Panc1 (cell line): ENCODE data around the gene PDE1C. TPM values are rescaled to one million over a fixed set of nuclear protein-coding genes. Genes with fewer than 3 reads are reported as not detected.

Source experiments
- ATAC-seq: fragments of 200-7000 bp; cut with Tn5 transposase; 2 replicates; pipeline ENCODE4 v1.9.1; 2020; ENCODE audit warnings: mild to moderate bottlenecking, moderate library complexity
- BruUV-seq: library from RNA; stranded (reverse); fragments of 400-500 nt; replicated peaks from 2 replicates; lab custom pipeline; 2021; lab: Mats Ljungman, UMichigan
- CTCF ChIA-PET: fragments of 300-600 bp; sonication (Branson Sonifier 250); formaldehyde crosslinking; loops from one replicate; lab custom pipeline; 2022; ENCODE audit warnings: antibody characterized with exemption; lab: Charles Lee
- POLR2A ChIA-PET: fragments of 300-600 bp; sonication (Branson Sonifier 250); formaldehyde crosslinking; loops from one replicate; lab custom pipeline; 2022; ENCODE audit warnings: antibody characterized with exemption; lab: Charles Lee
- DNase-seq: peaks from one replicate; pipeline ENCODE4 v3.0.0-alpha.2; 2010; ENCODE audit warnings: low read depth, low spot score
- H3K27ac ChIP-seq: 2 replicates; pipeline ENCODE4 v1.5.1; 2011; ENCODE audit warnings: mild to moderate bottlenecking, low read length, inconsistent platforms
- H3K27me3 ChIP-seq: fragments of 200-500 bp; sonication (Bioruptor generic); 2 replicates; pipeline ENCODE4 v1.6.0; 2014; ENCODE audit warnings: low read length, inconsistent platforms; ENCODE audit not compliant: control insufficient read depth, insufficient read depth
- H3K36me3 ChIP-seq: fragments of 200-500 bp; sonication (Bioruptor generic); 2 replicates; pipeline ENCODE4 v1.5.1; 2014; ENCODE audit warnings: inconsistent platforms, mild to moderate bottlenecking, low read length, moderate library complexity; ENCODE audit not compliant: control insufficient read depth, insufficient read depth
- H3K4me1 ChIP-seq: 2 replicates; pipeline ENCODE4 v1.5.1; 2011; ENCODE audit warnings: inconsistent platforms, mild to moderate bottlenecking, low read length, moderate library complexity; ENCODE audit not compliant: control insufficient read depth, insufficient read depth
- H3K4me3 ChIP-seq, 2 experiments: 2 replicates each; pipeline ENCODE4 v1.5.1; 2011 to 2012; ENCODE audit warnings: low read depth in 2 of 2, low read length in 2 of 2, mild to moderate bottlenecking in 2 of 2, inconsistent platforms in 1 of 2, moderate library complexity in 1 of 2
- H3K9me3 ChIP-seq: fragments of 200-500 bp; sonication (Bioruptor generic); 2 replicates; pipeline ENCODE4 v1.5.1; 2014; ENCODE audit warnings: low read depth, mild to moderate bottlenecking, inconsistent platforms, low read length, moderate library complexity; ENCODE audit not compliant: control insufficient read depth, insufficient read depth
- CTCF ChIP-seq: fragments of 450-650 bp; IDR thresholded peaks from 2 replicates; pipeline ENCODE4 v1.5.1; 2017; ENCODE audit warnings: mild to moderate bottlenecking
- POLR2AphosphoS5 ChIP-seq: IDR thresholded peaks from 2 replicates; pipeline ENCODE4 v1.6.1; 2012; ENCODE audit warnings: mild to moderate bottlenecking, low read depth, low read length, moderate library complexity
- REST ChIP-seq, 2 experiments: IDR thresholded peaks; 2 replicates each; pipeline ENCODE4 v1.6.1; 2011 to 2012; ENCODE audit warnings: low read depth in 2 of 2, control low read depth in 1 of 2, low read length in 1 of 2, mild to moderate bottlenecking in 1 of 2, moderate library complexity in 1 of 2; ENCODE audit not compliant: insufficient read depth in 1 of 2
- SIN3A ChIP-seq: IDR thresholded peaks from 2 replicates; pipeline ENCODE4 v1.6.1; 2012; ENCODE audit warnings: low read depth, mild to moderate bottlenecking, low read length, moderate library complexity, borderline replicate concordance; ENCODE audit not compliant: insufficient read depth
- TCF7L2 ChIP-seq: IDR thresholded peaks from 2 replicates; pipeline ENCODE4 v1.6.1; 2011; ENCODE audit warnings: mild to moderate bottlenecking, low read depth, low read length, inconsistent platforms
- in situ Hi-C: cut with HindIII; loops from 2 replicates; pipeline ENCODE4 v1.10.0; 2016; ENCODE audit warnings: low sequenced_read_pairs, low pct_unique_long_range_greater_than_20kb
- intact Hi-C: fragments of 100-400 bp; cut with micrococcal nuclease; formaldehyde crosslinking; loops from one replicate; pipeline ENCODE4 v1.10.0; 2022; ENCODE audit not compliant: unreplicated experiment
- total RNA-seq: library from RNA; stranded (reverse); gene quantifications from one replicate; pipeline ENCODE4 v1.2.1, GENCODE V29; 2021; ENCODE audit not compliant: unreplicated experiment

The PDE1C gene
- total RNA-seq, 1 experiment from 2014 or later: not detected

- intact Hi-C loops: no loop called here
- BruUV-seq: no TSS peak
- no peak overlapping the region for H3K27ac ChIP-seq
- H3K4me3 ChIP-seq: no peak overlapping the region
- no peak for DNase-seq
- H3K9me3 ChIP-seq: no peaks in the 10 kb centered on the region
- H3K4me1 ChIP-seq: no peaks in the 10 kb centered on the region
- CTCF ChIA-PET: interaction anchor here (0.9 kb wide), 1 partner anchor 13 kb away, joined by 3 read pairs; no protein-coding TSS in a partner anchor
- no peak for TF ChIP-seq REST (IDR thresholded peaks at IDR 0.05; ENCODE audit: insufficient read depth in 1 of 2, low read depth in 2 of 2, low read length in 1 of 2)
- TF ChIP-seq TCF7L2: no peak
- TF ChIP-seq CTCF: no peak
- no peak for TF ChIP-seq POLR2AphosphoS5
- TF ChIP-seq SIN3A: no peak
- no peaks in the 10 kb centered on the region for H3K36me3 ChIP-seq
- POLR2A ChIA-PET: no interaction called here
- no peaks in the 10 kb centered on the region for H3K27me3 ChIP-seq
- in situ Hi-C loops: no loop called here
- no peak for ATAC-seq
Observed at GRCh38 chr7:31785101-31785500, 285.1 kb downstream of the PDE1C start.

GRCh38 chr7:31783221-31783620 lies 287.0 kb downstream of the PDE1C start:
- H3K27ac ChIP-seq: no peak overlapping the region
- no peaks in the 10 kb centered on the region for H3K36me3 ChIP-seq
- in situ Hi-C loops (no loop called here), intact Hi-C loops (no loop called here)
- H3K9me3 ChIP-seq: no peaks in the 10 kb centered on the region
- H3K4me1 ChIP-seq: no peaks in the 10 kb centered on the region
- ATAC-seq (no peak), DNase-seq (no peak)
- BruUV-seq: no TSS peak
- H3K4me3 ChIP-seq: no peak overlapping the region
- ChIA-PET CTCF (interaction anchor here (0.6 kb wide), 1 partner anchor 200 kb away, joined by 3 read pairs; no protein-coding TSS in a partner anchor), POLR2A (no interaction called here)
- H3K27me3 ChIP-seq: no peaks in the 10 kb centered on the region
- TF ChIP-seq REST (IDR thresholded peaks at IDR 0.05; ENCODE audit: insufficient read depth in 1 of 2, low read depth in 2 of 2, low read length in 1 of 2) (no peak), TCF7L2 (no peak), SIN3A (no peak), POLR2AphosphoS5 (no peak), CTCF (no peak)
